H1 (cell line): ENCODE results near the gene TMEM203. TPM values are rescaled to one million over a fixed set of nuclear protein-coding genes. Genes with fewer than 3 reads are reported as not detected.

Source experiments
- CTCF ChIA-PET: fragments of 300-600 bp; sonication (Branson Sonifier 250); formaldehyde crosslinking; loops from one replicate; lab custom pipeline; 2021; ENCODE audit not compliant: partially characterized antibody; lab: Charles Lee
- POLR2A ChIA-PET: fragments of 300-600 bp; sonication (Branson Sonifier 250); formaldehyde crosslinking; loops from one replicate; lab custom pipeline; 2021; ENCODE audit warnings: inconsistent platforms; ENCODE audit not compliant: partially characterized antibody; lab: Charles Lee
- DNase-seq, 2 experiments: peaks; one replicate each; pipeline versions ENCODE4 v3.0.0 to v3.0.0-alpha.2; 2010 to 2022; ENCODE audit warnings: low spot score in 2 of 2, low read depth in 1 of 2, mixed read lengths in 1 of 2
- FAIRE-seq: peaks from 2 replicates; lab custom pipeline; 2011; peaks lifted over from hg19 to GRCh38; lab: Jason Lieb, UNC
- H2AFZ ChIP-seq: 2 replicates; pipeline ENCODE4 v1.8.1; 2012; ENCODE audit warnings: low read length, inconsistent platforms
- H2AK5ac ChIP-seq: 2 replicates; pipeline ENCODE4 v1.6.1; 2013; ENCODE audit warnings: low read depth, low read length
- H2BK120ac ChIP-seq: replicated peaks from 2 replicates; pipeline ENCODE3; 2013; ENCODE audit warnings: low read depth, low read length, inconsistent platforms
- H2BK12ac ChIP-seq: 2 replicates; pipeline ENCODE4 v1.6.1; 2013; ENCODE audit warnings: low read depth, low read length
- H2BK15ac ChIP-seq: 2 replicates; pipeline ENCODE4 v1.6.1; 2013; ENCODE audit warnings: low read length
- H2BK20ac ChIP-seq: 2 replicates; pipeline ENCODE4 v1.6.1; 2013; ENCODE audit warnings: low read length
- H2BK5ac ChIP-seq: 2 replicates; pipeline ENCODE4 v1.6.1; 2013; ENCODE audit warnings: low read depth, low read length
- H3K14ac ChIP-seq: 2 replicates; pipeline ENCODE4 v1.6.1; 2013; ENCODE audit warnings: inconsistent platforms; ENCODE audit not compliant: insufficient read length
- H3K18ac ChIP-seq: 2 replicates; pipeline ENCODE4 v1.6.1; 2013; ENCODE audit warnings: low read length; ENCODE audit errors: extremely low read depth
- H3K23ac ChIP-seq: 2 replicates; pipeline ENCODE4 v1.6.1; 2013; ENCODE audit warnings: inconsistent platforms; ENCODE audit not compliant: insufficient read length
- H3K23me2 ChIP-seq: 2 replicates; pipeline ENCODE4 v1.6.1; 2013; ENCODE audit warnings: low read depth, low read length
- H3K27ac ChIP-seq: 2 replicates; pipeline ENCODE4 v1.6.1; 2011; ENCODE audit warnings: low read depth, low read length, inconsistent platforms
- H3K27me3 ChIP-seq, 4 experiments: replicated peaks in 1 of 4; 1 replicate in 1 of 4; 2 replicates in 3 of 4; pipeline versions ENCODE4 v1.6.1 to v1.8.1; 2011 to 2013; ENCODE audit warnings: low read length in 3 of 4, mild to moderate bottlenecking in 3 of 4, inconsistent platforms in 2 of 4, mixed read lengths in 2 of 4, moderate library complexity in 1 of 4; ENCODE audit not compliant: control insufficient read depth in 3 of 4, insufficient read depth in 3 of 4; ENCODE audit errors: extremely low read depth in 1 of 4
- H3K36me3 ChIP-seq, 4 experiments: 2 replicates each; pipeline versions ENCODE4 v1.6.1 to v1.8.1; 2011 to 2013; ENCODE audit warnings: mild to moderate bottlenecking in 4 of 4, low read length in 3 of 4, moderate library complexity in 2 of 4, control low read depth in 1 of 4, inconsistent platforms in 1 of 4; ENCODE audit not compliant: insufficient read depth in 4 of 4, control insufficient read depth in 2 of 4
- H3K4ac ChIP-seq: replicated peaks from 2 replicates; pipeline ENCODE3; 2013; ENCODE audit warnings: low read length, low read depth, mixed read lengths, inconsistent platforms; ENCODE audit not compliant: insufficient read length
- H3K4me1 ChIP-seq, 4 experiments: replicated peaks in 1 of 4; 1 replicate in 1 of 4; 2 replicates in 3 of 4; pipeline versions ENCODE4 v1.6.1 to v1.8.1; 2011 to 2013; ENCODE audit warnings: low read length in 3 of 4, inconsistent platforms in 2 of 4, mixed read lengths in 1 of 4; ENCODE audit not compliant: insufficient read depth in 4 of 4, control insufficient read depth in 3 of 4
- H3K4me2 ChIP-seq, 2 experiments: 2 replicates each; pipeline versions ENCODE4 v1.6.1 to v1.8.1; 2011 to 2013; ENCODE audit warnings: low read depth in 2 of 2, low read length in 2 of 2, control low read depth in 1 of 2, inconsistent platforms in 1 of 2, mild to moderate bottlenecking in 1 of 2; ENCODE audit not compliant: insufficient read depth in 1 of 2
- H3K4me3 ChIP-seq, 4 experiments: fragments of 200-600, 300-600 bp in 1 of 4; sonication (generic), shearing (Covaris generic), sonication (Bioruptor Twin) in 1 of 4; 2 replicates each; pipeline versions ENCODE4 v1.5.1 to v1.8.1; 2011 to 2016; ENCODE audit warnings: low read length in 4 of 4, low read depth in 3 of 4, control low read depth in 2 of 4, inconsistent platforms in 2 of 4, mild to moderate bottlenecking in 2 of 4, mixed read lengths in 1 of 4, moderate library complexity in 1 of 4; ENCODE audit not compliant: insufficient read depth in 2 of 4; ENCODE audit errors: extremely low read depth in 1 of 4
- H3K56ac ChIP-seq: replicated peaks from 2 replicates; pipeline ENCODE3; 2013; ENCODE audit warnings: low read depth, mild to moderate bottlenecking, mixed read lengths, low read length, inconsistent platforms; ENCODE audit not compliant: insufficient read length
- H3K79me1 ChIP-seq: 2 replicates; pipeline ENCODE4 v1.6.1; 2013; ENCODE audit warnings: low read depth, low read length, control low read depth
- H3K79me2 ChIP-seq, 2 experiments: 2 replicates each; pipeline versions ENCODE4 v1.6.1 to v1.8.1; 2012 to 2013; ENCODE audit warnings: low read length in 2 of 2, mild to moderate bottlenecking in 2 of 2, inconsistent platforms in 1 of 2; ENCODE audit not compliant: insufficient read depth in 2 of 2, control insufficient read depth in 1 of 2
- H3K9ac ChIP-seq, 4 experiments: replicated peaks in 1 of 4; 1 replicate in 1 of 4; 2 replicates in 3 of 4; pipeline versions ENCODE4 v1.6.1 to v1.8.1; 2011 to 2013; ENCODE audit warnings: low read depth in 3 of 4, low read length in 3 of 4, control low read depth in 2 of 4, mild to moderate bottlenecking in 2 of 4, moderate library complexity in 2 of 4, inconsistent platforms in 1 of 4; ENCODE audit errors: extremely low read depth in 1 of 4
- H3K9me3 ChIP-seq, 2 experiments: 2 replicates each; pipeline versions ENCODE4 v1.6.1 to v1.8.1; 2012 to 2013; ENCODE audit warnings: mild to moderate bottlenecking in 2 of 2, moderate library complexity in 2 of 2, control low read depth in 1 of 2, inconsistent platforms in 1 of 2, low read depth in 1 of 2, low read length in 1 of 2, mixed read lengths in 1 of 2; ENCODE audit not compliant: insufficient read depth in 2 of 2
- H4K20me1 ChIP-seq, 2 experiments: replicated peaks in 1 of 2; 2 replicates each; pipeline versions ENCODE3 to v1.8.1; 2011 to 2013; ENCODE audit warnings: inconsistent platforms in 2 of 2, low read length in 2 of 2, mild to moderate bottlenecking in 1 of 2; ENCODE audit not compliant: insufficient read depth in 2 of 2, control insufficient read depth in 1 of 2
- H4K5ac ChIP-seq: 2 replicates; pipeline ENCODE4 v1.6.1; 2013; ENCODE audit warnings: low read length, low read depth, mixed read lengths, inconsistent platforms; ENCODE audit not compliant: insufficient read length
- H4K8ac ChIP-seq: 2 replicates; pipeline ENCODE4 v1.8.0; 2013; ENCODE audit warnings: mild to moderate bottlenecking, moderate library complexity, low read length, inconsistent platforms; ENCODE audit not compliant: insufficient read depth; ENCODE audit errors: extremely low read depth
- H4K91ac ChIP-seq: replicated peaks from 2 replicates; pipeline ENCODE3; 2013; ENCODE audit warnings: low read length, mixed read lengths, inconsistent platforms; ENCODE audit not compliant: insufficient read length
- EGR1 ChIP-seq: IDR thresholded peaks from 2 replicates; pipeline ENCODE4 v1.6.1; 2011; ENCODE audit warnings: low read depth, low read length, borderline replicate concordance
- FOSL1 ChIP-seq: IDR thresholded peaks from 2 replicates; pipeline ENCODE4 v1.6.1; 2011; ENCODE audit warnings: mild to moderate bottlenecking, low read depth, low read length, moderate library complexity; ENCODE audit not compliant: insufficient read depth
- GABPA ChIP-seq: IDR thresholded peaks from 2 replicates; pipeline ENCODE4 v1.6.1; 2011; ENCODE audit warnings: mild to moderate bottlenecking, low read length, moderate library complexity, borderline replicate concordance; ENCODE audit not compliant: insufficient read depth
- NANOG ChIP-seq: IDR thresholded peaks from 2 replicates; pipeline ENCODE4 v1.6.1; 2011; ENCODE audit warnings: low read length, low read depth, mild to moderate bottlenecking, inconsistent platforms; ENCODE audit not compliant: insufficient read depth, poor library complexity, severe bottlenecking
- NRF1 ChIP-seq: IDR thresholded peaks from 2 replicates; pipeline ENCODE4 v1.6.1; 2011; ENCODE audit warnings: mild to moderate bottlenecking, low read depth, low read length, improper control_type of control experiment
- POLR2A ChIP-seq, 2 experiments: IDR thresholded peaks; 1 replicate in 1 of 2; 2 replicates in 1 of 2; pipeline ENCODE4 v1.6.1; 2011; ENCODE audit warnings: low read depth in 2 of 2, low read length in 2 of 2, mild to moderate bottlenecking in 2 of 2; ENCODE audit errors: control extremely low read depth in 1 of 2
- POLR2AphosphoS5 ChIP-seq: IDR thresholded peaks from 2 replicates; pipeline ENCODE4 v1.6.1; 2011; ENCODE audit warnings: low read depth, low read length
- RFX5 ChIP-seq: IDR thresholded peaks from 2 replicates; pipeline ENCODE4 v1.6.1; 2011; ENCODE audit warnings: low read depth, low read length, improper control_type of control experiment, borderline replicate concordance
- SUZ12 ChIP-seq: fragments of 200-600 bp; sonication (generic); IDR thresholded peaks from 2 replicates; pipeline ENCODE4 v1.6.1; 2012; ENCODE audit warnings: mild to moderate bottlenecking, inconsistent platforms, low read length, moderate library complexity, mixed read lengths
- TAF1 ChIP-seq: IDR thresholded peaks from 2 replicates; pipeline ENCODE4 v1.6.1; 2011; ENCODE audit warnings: mild to moderate bottlenecking, low read depth, low read length
- WGBS, 2 experiments: shearing (Covaris generic) in 1 of 2; methylation state at CpG; one replicate each; pipeline versions ENCODE4 v1.1.6 to v1.1.7; 2013 to 2015; ENCODE audit warnings: low lambda C conversion rate in 2 of 2, mixed read lengths in 2 of 2, inconsistent platforms in 1 of 2, low coverage in 1 of 2, missing lambda C conversion rate in 1 of 2; ENCODE audit not compliant: insufficient replicate concordance in 2 of 2, insufficient coverage in 1 of 2, insufficient read length in 1 of 2; ENCODE audit errors: extremely low coverage in 1 of 2, missing lambda C conversion rate in 1 of 2; 5-methylcytosine and 5-hydroxymethylcytosine counted together
- polyA plus RNA-seq, 7 experiments: library from polyadenylated mRNA; depleted of rRNA in 3 of 7; stranded (reverse) in 5 of 7; unstranded in 2 of 7; fragments of >200 nt in 5 of 7; fragments of 200-250 nt in 2 of 7; gene quantifications; 1 replicate in 5 of 7; 2 replicates in 1 of 7; 4 replicates in 1 of 7; pipeline versions ENCODE4 v1.2.1 to v1.2.3, GENCODE V29; 2011 to 2013; ENCODE audit warnings: missing spikeins in 2 of 7, mixed read lengths in 2 of 7
- total RNA-seq: library from RNA; stranded (reverse); fragmentation: NEBNext Ultra II Directional; extraction: Animal tissue kit (Norgen Biotek cat#: 25700); gene quantifications from 2 replicates; pipeline ENCODE4 v1.2.1, GENCODE V29; 2021

The TMEM203 gene
- total and polyA plus RNA-seq, 2 of the 8 experiments (the other 6 are each of a cell fraction or from before 2014, with no cell fraction given): 44.1 to 57.1 TPM

- Histone ChIP-seq H3K9me3 (no peaks in the 10 kb centered on the region), H3K56ac (no peak overlapping the region), H4K8ac (peak overlapping the region; percentile 51; the same call in 1 of the 2 replicates), H3K36me3 (no peaks in the 10 kb centered on the region; a peak in 1 of 8 replicates), H3K27me3 (peaks cover 38 to 84% (median 68%) of the 10 kb centered on the region in 4 experiments), H2BK15ac (0 out of 2 replicates have a peak overlapping the region, but pooled peaks have one; percentile 81), H3K4ac (no peak overlapping the region), H4K91ac (peak overlapping the region; percentile 74), H3K4me2 (peak overlapping the region; percentile 68 to 96), H3K27ac (no peak overlapping the region), H3K14ac (no peak overlapping the region), H3K4me1 (peaks cover 0 to 16% (median 11%) of the 10 kb centered on the region in 4 experiments; a peak in 6 of 7 replicates), H2BK12ac (peak overlapping the region; percentile 39; the same call in 1 of the 2 replicates), H3K9ac (peak overlapping the region in 1 of 4 experiments; percentile 50; a peak in 1 of 7 replicates), H3K4me3 (peak overlapping the region; percentile 35 to 65 (median 49)), H2AK5ac (no peak overlapping the region), H3K23ac (no peak overlapping the region), H4K20me1 (peaks cover 0 to 9% of the 10 kb centered on the region in 2 experiments), H3K79me2 (no peaks in the 10 kb centered on the region), H2AFZ (peak overlapping the region; percentile 73; the same call in 1 of the 2 replicates), H2BK20ac (no peak overlapping the region), H2BK120ac (no peak overlapping the region), H2BK5ac (no peak overlapping the region), H3K79me1 (no peaks in the 10 kb centered on the region), H4K5ac (no peak overlapping the region), H3K23me2 (peaks cover 15% of the 10 kb centered on the region; the same call in 1 of the 2 replicates), H3K18ac (peak overlapping the region; percentile 78)
- WGBS, 2 experiments: 2% methylated on average over 92 of the region's 124 CpGs; no CpG with 5 or more reads in 1 of the 2 experiments
- DNase-seq (peak in 1 of 2 experiments; percentile 89), FAIRE-seq (no peak)
- CTCF ChIA-PET: interaction anchor here (0.8 to 4.3 kb wide), 11 partner anchors 14 to 140 kb away, joined by 3 to 29 read pairs (median 3); partner anchors contain the start of genes ANAPC2, RNF224 and SSNA1
- POLR2A ChIA-PET: interaction anchor here (0.7 to 3.0 kb wide), 8 partner anchors 12 to 71 kb away, joined by 3 to 14 read pairs (median 5); partner anchors contain the start of gene TUBB4B
- no peak for TF ChIP-seq EGR1
- TF ChIP-seq GABPA: peak; percentile 59
- peak; percentile 64 for TF ChIP-seq NRF1
- TF ChIP-seq FOSL1: no peak
- TF ChIP-seq TAF1: peak; percentile 63; the same call in 1 of the 2 replicates
- no peak for TF ChIP-seq POLR2A (IDR thresholded peaks at IDR 0.05; ENCODE audit: control extremely low read depth in 1 of 2, low read depth in 2 of 2, low read length in 2 of 2)
- no peak for TF ChIP-seq NANOG
- TF ChIP-seq POLR2AphosphoS5: no peak
- no peak for TF ChIP-seq RFX5
- TF ChIP-seq SUZ12: peak; percentile 77
These were observed 36.3 kb downstream of the TMEM203 start for GRCh38 chr9:137168904-137169856.
